ENCODE data around the gene PSME1. TPM values are rescaled to one million over a fixed set of nuclear protein-coding genes. Genes with fewer than 3 reads are reported as not detected.

The PSME1 gene
- total and polyA plus RNA-seq, 2 experiments from 2014 or later = 61.1 to 215 TPM

DNA sequence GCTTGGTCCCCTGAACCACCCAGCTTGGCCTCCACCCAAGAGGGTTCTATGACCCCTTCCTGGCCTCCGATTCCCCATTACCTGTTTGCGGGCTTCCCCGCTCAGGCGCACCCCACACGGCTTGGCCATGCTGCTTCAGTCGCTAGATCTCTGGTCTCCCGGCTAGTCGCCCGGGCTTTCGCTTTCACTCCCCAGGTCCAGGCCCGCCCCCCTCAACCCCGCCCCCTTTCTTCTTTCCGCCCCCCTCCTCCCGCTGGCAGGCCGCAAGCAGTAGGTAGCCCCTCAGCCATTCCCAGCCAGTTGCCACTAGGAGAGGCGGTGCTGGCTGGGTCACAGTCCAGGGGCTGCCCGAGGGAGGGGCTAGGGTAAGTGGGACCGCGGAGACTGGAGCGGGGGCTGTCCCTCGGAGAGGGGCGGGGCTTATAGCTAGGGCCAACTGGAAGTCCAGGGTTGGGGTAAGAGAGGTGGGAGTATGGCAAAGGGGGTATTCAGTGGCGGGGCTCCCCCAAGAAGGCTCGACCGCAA lies 10.5 kb downstream of the PSME1 start, which contains the start of gene PSME2:
Gene PSME2, minus strand, starts transcription at position 158 of the 525 bp plus-strand sequence. Its CDS starts 29 bp downstream, at position 129.
- Histone ChIP-seq H3K4me3 (peak within 1 kb of the TSS; percentile 70), H3F3A (replicated peaks; ENCODE audit: low read depth) (peaks cover 14% of the 10 kb centered on the region), H3K79me2 (replicated peaks; ENCODE audit: insufficient read depth) (peaks cover 38% of the 10 kb centered on the region), H2AFZ (peak within 1 kb of the TSS; percentile 97), H4K20me1 (replicated peaks; ENCODE audit: insufficient read depth) (peaks cover 7% of the 10 kb centered on the region; the same call in 1 of the 2 replicates), H3K27ac (ENCODE audit: low read depth) (peak within 1 kb of the TSS; percentile 51; the same call in 1 of the 2 replicates), H3K4me1 (ENCODE audit: insufficient read depth) (peaks cover 18% of the 10 kb centered on the region), H3K4me2 (peak within 1 kb of the TSS; percentile 99), H3K27me3 (ENCODE audit: insufficient read depth) (no peaks in the 10 kb centered on the region), H3K9me2 (ENCODE audit: insufficient read depth) (no peaks in the 10 kb centered on the region), H3K36me3 (ENCODE audit: insufficient read depth) (peaks cover 25% of the 10 kb centered on the region)
- H3K36me3 Mint-ChIP-seq (ENCODE audit: low read depth) = peaks cover 59% of the 10 kb centered on the region
- peak; percentile 80 for ATAC-seq
- peaks cover 23% of the 10 kb centered on the region for H3K4me1 Mint-ChIP-seq
- H3K9me3 Mint-ChIP-seq = no peaks in the 10 kb centered on the region; the same call in 2 of the 3 replicates
- TF ChIP-seq POLR2AphosphoS5 (IDR thresholded peaks at IDR 0.05; ENCODE audit: low read depth) (peak; percentile 50; the same call in 1 of the 2 replicates), NANOG (IDR thresholded peaks at IDR 0.05; ENCODE audit: borderline replicate concordance) (no peak)
- H3K4me3 Mint-ChIP-seq = peak within 1 kb of the TSS; percentile 99
- peak; percentile 99 for DNase-seq (ENCODE audit: low spot score)
- H3K27ac Mint-ChIP-seq = peak within 1 kb of the TSS; percentile 97
- H3K27me3 Mint-ChIP-seq (ENCODE audit: insufficient read depth, low read depth, poor library complexity) = peaks cover 12% of the 10 kb centered on the region

DNA sequence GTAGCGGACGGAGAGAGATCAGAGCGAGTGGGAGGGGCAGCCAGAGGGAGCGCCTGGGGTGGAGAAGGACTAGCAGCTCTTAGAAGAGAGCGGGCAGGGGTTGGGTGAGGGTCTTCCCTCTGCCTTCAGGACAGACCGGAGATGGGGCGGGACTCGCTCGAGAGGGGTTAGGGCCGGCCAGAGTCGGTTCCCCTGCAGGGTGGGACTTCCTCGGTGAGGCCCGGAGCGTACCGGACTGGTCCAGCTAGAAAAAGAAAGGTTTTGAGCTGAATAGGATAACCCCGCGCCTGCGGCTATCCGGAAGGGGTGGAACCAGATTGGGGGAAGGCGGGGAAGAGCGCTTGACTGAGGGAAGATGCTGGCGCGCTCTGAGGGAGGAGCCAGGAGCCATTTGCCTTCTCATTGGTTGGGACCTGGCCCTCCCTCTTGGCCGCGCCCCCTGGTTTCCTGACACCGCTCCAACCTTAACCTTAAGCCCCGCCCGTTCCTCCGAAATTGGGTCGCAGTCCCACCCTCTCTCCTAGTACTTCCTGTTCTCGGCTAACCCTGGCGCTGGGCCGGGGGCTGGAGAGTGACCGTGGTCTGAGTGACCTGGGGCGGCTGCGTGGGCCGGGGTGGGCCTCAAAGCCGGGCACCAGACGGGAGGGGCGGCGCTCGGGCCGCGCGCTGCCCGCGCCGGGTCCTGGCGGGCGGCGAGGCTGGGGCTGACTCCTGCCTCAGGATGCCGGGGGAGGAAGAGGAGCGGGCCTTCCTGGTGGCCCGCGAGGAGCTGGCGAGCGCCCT lies 11.2 kb downstream of the PSME1 start, which contains the start of gene RNF31:
Gene RNF31, plus strand, starts transcription at position 521 of the 783 bp plus-strand sequence. Its CDS starts 201 bp downstream, at position 722.
- H2AFZ ChIP-seq = peak within 1 kb of the TSS; percentile 97
- peak within 1 kb of the TSS; percentile 99 for H3K4me3 Mint-ChIP-seq

More for the DNA sequence above, 11.2 kb downstream of the PSME1 start, which contains the start of gene RNF31:
- Histone ChIP-seq H4K20me1 (replicated peaks; ENCODE audit: insufficient read depth) (peaks cover 7% of the 10 kb centered on the region; the same call in 1 of the 2 replicates), H3K4me2 (peak within 1 kb of the TSS; percentile 99), H3K9me2 (ENCODE audit: insufficient read depth) (no peaks in the 10 kb centered on the region), H3K4me3 (peak within 1 kb of the TSS; percentile 70), H3K36me3 (ENCODE audit: insufficient read depth) (peaks cover 26% of the 10 kb centered on the region), H3K79me2 (replicated peaks; ENCODE audit: insufficient read depth) (peaks cover 38% of the 10 kb centered on the region), H3F3A (replicated peaks; ENCODE audit: low read depth) (peaks cover 11% of the 10 kb centered on the region), H3K4me1 (ENCODE audit: insufficient read depth) (peaks cover 15% of the 10 kb centered on the region), H3K27ac (ENCODE audit: low read depth) (peak within 1 kb of the TSS; percentile 51; the same call in 1 of the 2 replicates), H3K27me3 (ENCODE audit: insufficient read depth) (no peaks in the 10 kb centered on the region)
- no peaks in the 10 kb centered on the region; the same call in 2 of the 3 replicates for H3K9me3 Mint-ChIP-seq
- peak; percentile 90 for ATAC-seq
- peak; percentile 100 for DNase-seq (ENCODE audit: low spot score)
- peaks cover 11% of the 10 kb centered on the region for H3K27me3 Mint-ChIP-seq (ENCODE audit: insufficient read depth, low read depth, poor library complexity)
- H3K36me3 Mint-ChIP-seq (ENCODE audit: low read depth) = peaks cover 66% of the 10 kb centered on the region
- peak within 1 kb of the TSS; percentile 97 for H3K27ac Mint-ChIP-seq
- H3K4me1 Mint-ChIP-seq = peaks cover 21% of the 10 kb centered on the region
- TF ChIP-seq, protein P1, sequence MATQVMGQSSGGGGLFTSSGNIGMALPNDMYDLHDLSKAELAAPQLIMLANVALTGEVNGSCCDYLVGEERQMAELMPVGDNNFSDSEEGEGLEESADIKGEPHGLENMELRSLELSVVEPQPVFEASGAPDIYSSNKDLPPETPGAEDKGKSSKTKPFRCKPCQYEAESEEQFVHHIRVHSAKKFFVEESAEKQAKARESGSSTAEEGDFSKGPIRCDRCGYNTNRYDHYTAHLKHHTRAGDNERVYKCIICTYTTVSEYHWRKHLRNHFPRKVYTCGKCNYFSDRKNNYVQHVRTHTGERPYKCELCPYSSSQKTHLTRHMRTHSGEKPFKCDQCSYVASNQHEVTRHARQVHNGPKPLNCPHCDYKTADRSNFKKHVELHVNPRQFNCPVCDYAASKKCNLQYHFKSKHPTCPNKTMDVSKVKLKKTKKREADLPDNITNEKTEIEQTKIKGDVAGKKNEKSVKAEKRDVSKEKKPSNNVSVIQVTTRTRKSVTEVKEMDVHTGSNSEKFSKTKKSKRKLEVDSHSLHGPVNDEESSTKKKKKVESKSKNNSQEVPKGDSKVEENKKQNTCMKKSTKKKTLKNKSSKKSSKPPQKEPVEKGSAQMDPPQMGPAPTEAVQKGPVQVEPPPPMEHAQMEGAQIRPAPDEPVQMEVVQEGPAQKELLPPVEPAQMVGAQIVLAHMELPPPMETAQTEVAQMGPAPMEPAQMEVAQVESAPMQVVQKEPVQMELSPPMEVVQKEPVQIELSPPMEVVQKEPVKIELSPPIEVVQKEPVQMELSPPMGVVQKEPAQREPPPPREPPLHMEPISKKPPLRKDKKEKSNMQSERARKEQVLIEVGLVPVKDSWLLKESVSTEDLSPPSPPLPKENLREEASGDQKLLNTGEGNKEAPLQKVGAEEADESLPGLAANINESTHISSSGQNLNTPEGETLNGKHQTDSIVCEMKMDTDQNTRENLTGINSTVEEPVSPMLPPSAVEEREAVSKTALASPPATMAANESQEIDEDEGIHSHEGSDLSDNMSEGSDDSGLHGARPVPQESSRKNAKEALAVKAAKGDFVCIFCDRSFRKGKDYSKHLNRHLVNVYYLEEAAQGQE (IDR thresholded peaks at IDR 0.05; ENCODE audit: unreplicated experiment) = no peak
- no peak for TF ChIP-seq ZNF114 (CRISPR knock-in tag; IDR thresholded peaks at IDR 0.05)
- TF ChIP-seq POLR2AphosphoS5 (IDR thresholded peaks at IDR 0.05; ENCODE audit: low read depth) = peak; percentile 60
- TF ChIP-seq, protein P2, sequence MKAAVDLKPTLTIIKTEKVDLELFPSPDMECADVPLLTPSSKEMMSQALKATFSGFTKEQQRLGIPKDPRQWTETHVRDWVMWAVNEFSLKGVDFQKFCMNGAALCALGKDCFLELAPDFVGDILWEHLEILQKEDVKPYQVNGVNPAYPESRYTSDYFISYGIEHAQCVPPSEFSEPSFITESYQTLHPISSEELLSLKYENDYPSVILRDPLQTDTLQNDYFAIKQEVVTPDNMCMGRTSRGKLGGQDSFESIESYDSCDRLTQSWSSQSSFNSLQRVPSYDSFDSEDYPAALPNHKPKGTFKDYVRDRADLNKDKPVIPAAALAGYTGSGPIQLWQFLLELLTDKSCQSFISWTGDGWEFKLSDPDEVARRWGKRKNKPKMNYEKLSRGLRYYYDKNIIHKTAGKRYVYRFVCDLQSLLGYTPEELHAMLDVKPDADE (IDR thresholded peaks at IDR 0.05) = peak; percentile 53; the same call in 1 of the 2 replicates
